ENCODE results near the gene CARD18. TPM values are rescaled to one million over a fixed set of nuclear protein-coding genes. Genes with fewer than 3 reads are reported as not detected.

Gene CARD18
- polyA plus RNA-seq, 3 donors = not detected

- H3K27me3 ChIP-seq (ENCODE audit: control insufficient read depth in 2 of 2, insufficient read depth in 2 of 2, low read length in 2 of 2) = no peaks in the 10 kb centered on the region
- H4K20me1 ChIP-seq (ENCODE audit: insufficient read depth, low read length) = no peaks in the 10 kb centered on the region
- WGBS (ENCODE audit: insufficient coverage) = no CpG with 5 or more reads among the region's 8 CpGs
- H2AFZ ChIP-seq (ENCODE audit: insufficient read depth, low read depth, low read length, poor library complexity, severe bottlenecking) = no peak overlapping the region
- Mint-ChIP-seq H3K4me3 (no peak overlapping the region), H3K9me3 (peaks cover 7 to 22% (median 16%) of the 10 kb centered on the region in 7 donors), H3K4me1 (no peaks in the 10 kb centered on the region), H3K27me3 (ENCODE audit: low read depth in 3 of 3) (peaks cover 0 to under 1% (median 0%) of the 10 kb centered on the region in 3 donors), H3K27ac (no peak overlapping the region), H3K36me3 (no peaks in the 10 kb centered on the region)
- no peak overlapping the region for H3K4me3 ChIP-seq (replicated peaks in 1 of 3; ENCODE audit: low read depth in 2 of 3, low read length in 3 of 3)
- no peak overlapping the region for H3K27ac ChIP-seq (ENCODE audit: low read depth in 1 of 2, low read length in 2 of 2)
- H3K9ac ChIP-seq (ENCODE audit: insufficient read depth, low read length, poor library complexity, severe bottlenecking) = no peak overlapping the region
- TF ChIP-seq CTCF (IDR thresholded peaks at IDR 0.05) = no peak
- DNase-seq = no peak
- H3K9me3 ChIP-seq (replicated peaks in 1 of 2; ENCODE audit: control insufficient read depth in 1 of 2, insufficient read depth in 1 of 2, low read length in 2 of 2) = peaks cover 8 to 10% of the 10 kb centered on the region in 2 donors
- no peaks in the 10 kb centered on the region for H3K4me1 ChIP-seq (ENCODE audit: control insufficient read depth in 1 of 2, insufficient read depth in 2 of 2, low read length in 2 of 2)
- no peaks in the 10 kb centered on the region for H3K36me3 ChIP-seq (replicated peaks in 1 of 2; ENCODE audit: control insufficient read depth in 1 of 2, insufficient read depth in 2 of 2, low read length in 2 of 2)
- intact Hi-C loops (cut with micrococcal nuclease) = no loop called here
- H3K79me2 ChIP-seq (ENCODE audit: insufficient read depth, low read length) = no peaks in the 10 kb centered on the region
- no peak overlapping the region for H3K4me2 ChIP-seq (replicated peaks; ENCODE audit: extremely low read depth, low read length, poor library complexity, severe bottlenecking)
These were observed 6.7 kb downstream of the CARD18 start for GRCh38 chr11:105132716-105133511.

DNA sequence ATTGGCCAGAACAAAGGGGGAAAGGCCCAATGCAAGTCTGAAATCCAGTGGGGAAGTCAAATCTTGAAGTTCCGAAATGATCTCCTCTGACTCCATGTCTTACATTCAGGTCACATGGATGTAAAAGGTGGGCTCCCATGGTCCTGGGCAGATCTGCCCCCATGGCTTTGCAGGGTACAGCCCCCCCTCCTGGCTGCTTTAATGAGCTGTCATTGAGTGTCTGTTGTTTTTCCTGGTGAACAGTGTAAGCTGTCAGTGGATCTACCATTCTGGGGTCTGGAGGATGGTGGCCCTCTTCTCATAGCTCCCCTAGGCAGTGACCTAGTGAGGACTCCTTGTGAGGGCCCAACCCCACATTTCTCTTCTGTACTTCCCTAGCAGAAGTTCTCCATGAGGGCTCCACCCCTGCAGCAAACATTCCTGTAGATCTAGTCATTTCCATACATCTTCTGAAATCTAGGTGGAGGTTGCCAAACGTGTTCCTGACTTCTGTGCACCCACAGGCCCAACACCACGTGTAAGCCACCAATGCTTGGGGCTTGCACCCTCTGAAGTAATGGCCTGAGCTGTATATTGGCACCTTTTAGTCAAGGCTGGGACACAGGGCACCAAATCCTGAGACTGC, 9.3 kb downstream of the CARD18 start:
- H4K20me1 ChIP-seq (ENCODE audit: insufficient read depth, low read length) = no peaks in the 10 kb centered on the region
- H3K9ac ChIP-seq (ENCODE audit: insufficient read depth, low read length, poor library complexity, severe bottlenecking) = no peak overlapping the region
- H3K27me3 ChIP-seq (ENCODE audit: control insufficient read depth in 2 of 2, insufficient read depth in 2 of 2, low read length in 2 of 2) = no peaks in the 10 kb centered on the region
- intact Hi-C loops (cut with micrococcal nuclease) = no loop called here
- H3K79me2 ChIP-seq (ENCODE audit: insufficient read depth, low read length) = no peaks in the 10 kb centered on the region
- Mint-ChIP-seq H3K36me3 (no peaks in the 10 kb centered on the region), H3K4me3 (no peak overlapping the region), H3K27me3 (ENCODE audit: low read depth in 3 of 3) (no peaks in the 10 kb centered on the region), H3K27ac (no peak overlapping the region), H3K4me1 (no peaks in the 10 kb centered on the region), H3K9me3 (peaks cover 11 to 27% (median 19%) of the 10 kb centered on the region in 7 donors)
- H3K4me1 ChIP-seq (ENCODE audit: control insufficient read depth in 1 of 2, insufficient read depth in 2 of 2, low read length in 2 of 2) = no peaks in the 10 kb centered on the region
- peaks cover 7 to 8% of the 10 kb centered on the region in 2 donors for H3K9me3 ChIP-seq (replicated peaks in 1 of 2; ENCODE audit: control insufficient read depth in 1 of 2, insufficient read depth in 1 of 2, low read length in 2 of 2)
- TF ChIP-seq CTCF (IDR thresholded peaks at IDR 0.05) = no peak
- H2AFZ ChIP-seq (ENCODE audit: insufficient read depth, low read depth, low read length, poor library complexity, severe bottlenecking) = no peak overlapping the region
- no peak overlapping the region for H3K4me3 ChIP-seq (replicated peaks in 1 of 3; ENCODE audit: low read depth in 2 of 3, low read length in 3 of 3)
- no peak overlapping the region for H3K27ac ChIP-seq (ENCODE audit: low read depth in 1 of 2, low read length in 2 of 2)
- H3K4me2 ChIP-seq (replicated peaks; ENCODE audit: extremely low read depth, low read length, poor library complexity, severe bottlenecking) = no peak overlapping the region
- 87% methylated on average over 2 of the region's 3 CpGs for WGBS (ENCODE audit: insufficient coverage)
- H3K36me3 ChIP-seq (replicated peaks in 1 of 2; ENCODE audit: control insufficient read depth in 1 of 2, insufficient read depth in 2 of 2, low read length in 2 of 2) = no peaks in the 10 kb centered on the region
- no peak for DNase-seq
